ENCODE measurements around the gene BOD1L1. TPM values are rescaled to one million over a fixed set of nuclear protein-coding genes. Genes with fewer than 3 reads are reported as not detected.
A peak's percentile ranks its signal among the peaks of the same experiment; 100 is the strongest.

The BOD1L1 gene
- total RNA-seq (10 to 100 TPM in 4 of 6 donors, 1 to 10 TPM in 2; 8.4 to 18.4 (median 12.1) TPM), polyA plus RNA-seq (1 to 10 TPM; 6.5 to 9.3 TPM)

- intact Hi-C loops (cut with DNase I) = no loop called here
- FAIRE-seq (no peak), DNase-seq (peak; percentile 81 to 96 (median 91)), ATAC-seq (peak; percentile 98 to 99 (median 98))
- Histone ChIP-seq H3K4me1 (peaks cover 0 to 17% (median 16%) of the 10 kb centered on the region in 3 donors), H3K36me3 (no peaks in the 10 kb centered on the region), H3K9me3 (no peaks in the 10 kb centered on the region), H3K27me3 (no peaks in the 10 kb centered on the region), H3K27ac (peak within 1 kb of the TSS; percentile 85 to 94 (median 90)), H3K4me3 (peak within 1 kb of the TSS; percentile 33 to 86 (median 50))
- 0% methylated on average over 52 to 55 of the region's 55 CpGs for WGBS, 2 donors
- TF ChIP-seq CTCF (IDR thresholded peaks at IDR 0.05) = peak in 2 of 4 donors; percentile 11 to 15
Measured at GRCh38 chr4:13627606-13628311, at the start of gene BOD1L1. Gene BOD1L1 (minus strand): TSS chr4:13627725. CDS start chr4:13627587, 138 bp downstream.

GRCh38 chr4:13674971-13675370 is 47.4 kb upstream of the BOD1L1 start:
- DNase-seq (no peak), ATAC-seq (no peak), FAIRE-seq (no peak)
- TF ChIP-seq CTCF (IDR thresholded peaks at IDR 0.05) = no peak
- Histone ChIP-seq H3K27ac (no peak overlapping the region), H3K4me3 (no peak overlapping the region), H3K9me3 (no peaks in the 10 kb centered on the region), H3K36me3 (no peaks in the 10 kb centered on the region), H3K4me1 (no peaks in the 10 kb centered on the region), H3K27me3 (no peaks in the 10 kb centered on the region)
- WGBS, 2 donors = 80 to 83% methylated on average over 1 of the region's 1 CpG
- intact Hi-C loops (cut with DNase I) = no loop called here

- H3K9me3 ChIP-seq = no peaks in the 10 kb centered on the region
- intact Hi-C loops (cut with DNase I) = no loop called here
- H3K4me3 ChIP-seq = no peak overlapping the region
- FAIRE-seq = no peak
- no peak for DNase-seq
- no peaks in the 10 kb centered on the region for H3K36me3 ChIP-seq
- no peaks in the 10 kb centered on the region for H3K27me3 ChIP-seq
- no peaks in the 10 kb centered on the region for H3K4me1 ChIP-seq
- no peak for ATAC-seq
- TF ChIP-seq CTCF (IDR thresholded peaks at IDR 0.05) = no peak
- no peak overlapping the region for H3K27ac ChIP-seq
Measured at GRCh38 chr4:13673167-13673566, 45.6 kb upstream of the BOD1L1 start.

- Histone ChIP-seq H3K27me3 (no peaks in the 10 kb centered on the region), H3K4me1 (no peaks in the 10 kb centered on the region), H3K27ac (no peak overlapping the region), H3K4me3 (no peak overlapping the region), H3K9me3 (no peaks in the 10 kb centered on the region), H3K36me3 (no peaks in the 10 kb centered on the region)
- DNase-seq (no peak), FAIRE-seq (no peak), ATAC-seq (no peak)
- intact Hi-C loops (cut with DNase I) = no loop called here
- TF ChIP-seq CTCF (IDR thresholded peaks at IDR 0.05) = no peak
- 67 to 82% methylated on average over 4 of the region's 4 CpGs for WGBS, 2 donors
Measured at GRCh38 chr4:13670456-13671160, 43.1 kb upstream of the BOD1L1 start.

All from pancreas (tissue), 10 donors.